ENCODE data around the gene CDC27. TPM values are rescaled to one million over a fixed set of nuclear protein-coding genes. Genes with fewer than 3 reads are reported as not detected.

CDC27 gene
- total RNA-seq, 2 experiments from 2014 or later = 74.3 to 164 TPM

DNA sequence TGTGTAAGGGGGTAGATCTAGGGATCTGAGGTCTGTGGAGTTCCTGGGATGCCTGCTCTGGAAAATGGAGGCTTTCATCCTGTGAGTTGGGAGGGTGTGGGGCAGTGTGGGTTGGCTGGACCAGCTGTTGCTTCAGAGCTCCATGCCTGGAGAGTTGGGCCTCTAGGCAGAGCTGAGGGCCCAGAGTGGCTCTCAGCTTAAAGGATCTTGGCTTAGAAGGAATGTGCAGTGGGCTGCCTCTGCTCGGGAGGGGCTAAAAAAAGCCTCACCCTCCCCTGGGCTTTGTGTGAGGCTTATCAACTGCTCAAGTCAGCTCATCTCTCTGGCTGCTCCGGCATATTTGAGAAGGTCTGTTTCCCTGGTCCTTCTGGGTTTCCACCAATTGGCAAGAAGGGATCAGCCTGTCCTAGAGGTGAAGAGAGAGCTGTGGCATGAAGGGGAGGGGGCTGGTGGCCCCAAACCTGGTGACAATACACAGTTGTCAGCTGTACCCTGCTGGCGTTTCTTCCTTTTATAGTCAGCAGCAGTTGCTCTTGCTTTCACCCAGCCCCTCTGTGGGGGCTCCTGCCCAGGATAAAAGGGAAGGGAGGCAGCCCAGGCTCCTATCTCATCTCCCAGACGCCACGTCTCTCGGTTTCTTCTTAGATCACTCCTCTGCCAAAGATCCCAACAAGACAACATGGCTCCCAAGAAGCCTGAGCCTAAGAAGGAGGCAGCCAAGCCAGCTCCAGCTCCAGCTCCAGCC, 19.8 kb upstream of the CDC27 start, which contains the start of gene MYL4:
TSS of gene MYL4 (plus strand) at position 605 of the 745 bp plus-strand sequence. CDS start at position 680, 75 bp downstream.
- H3K36me3 ChIP-seq (ENCODE audit: insufficient read depth, low read length) = no peaks in the 10 kb centered on the region
- H3K9me2 ChIP-seq (ENCODE audit: insufficient read depth, low read length) = no peaks in the 10 kb centered on the region
- H3K4me2 ChIP-seq (ENCODE audit: low read length) = peak within 1 kb of the TSS; percentile 80
- no peaks in the 10 kb centered on the region for H3K79me2 ChIP-seq (ENCODE audit: insufficient read depth, low read depth, low read length)
- H3K9me3 ChIP-seq (ENCODE audit: low read length) = no peaks in the 10 kb centered on the region
- H4K20me1 ChIP-seq (ENCODE audit: insufficient read depth, low read length) = no peaks in the 10 kb centered on the region
- CTCF ChIA-PET (ENCODE audit: unreplicated experiment) = interaction anchor here (0.6 to 1.2 kb wide), 2 partner anchors 8 to 18 kb away, joined by 3 read pairs; no protein-coding TSS in a partner anchor
- H3K27ac ChIP-seq (ENCODE audit: low read depth, low read length, poor library complexity, severe bottlenecking) = peak within 1 kb of the TSS; percentile 98
- POLR2A ChIA-PET = interaction anchor here (0.6 to 8.7 kb wide), 3 partner anchors 11 to 88 kb away, joined by 3 to 114 read pairs (median 5); partner anchors contain the start of gene CDC27
- peaks cover 70% of the 10 kb centered on the region for H3K4me1 ChIP-seq (ENCODE audit: insufficient read depth, low read length, poor library complexity, severe bottlenecking)
- BruUV-seq (replicated peaks) = no TSS peak
- intact Hi-C loops (cut with micrococcal nuclease; ENCODE audit: unreplicated experiment) = no loop called here
- TF ChIP-seq, protein P1, sequence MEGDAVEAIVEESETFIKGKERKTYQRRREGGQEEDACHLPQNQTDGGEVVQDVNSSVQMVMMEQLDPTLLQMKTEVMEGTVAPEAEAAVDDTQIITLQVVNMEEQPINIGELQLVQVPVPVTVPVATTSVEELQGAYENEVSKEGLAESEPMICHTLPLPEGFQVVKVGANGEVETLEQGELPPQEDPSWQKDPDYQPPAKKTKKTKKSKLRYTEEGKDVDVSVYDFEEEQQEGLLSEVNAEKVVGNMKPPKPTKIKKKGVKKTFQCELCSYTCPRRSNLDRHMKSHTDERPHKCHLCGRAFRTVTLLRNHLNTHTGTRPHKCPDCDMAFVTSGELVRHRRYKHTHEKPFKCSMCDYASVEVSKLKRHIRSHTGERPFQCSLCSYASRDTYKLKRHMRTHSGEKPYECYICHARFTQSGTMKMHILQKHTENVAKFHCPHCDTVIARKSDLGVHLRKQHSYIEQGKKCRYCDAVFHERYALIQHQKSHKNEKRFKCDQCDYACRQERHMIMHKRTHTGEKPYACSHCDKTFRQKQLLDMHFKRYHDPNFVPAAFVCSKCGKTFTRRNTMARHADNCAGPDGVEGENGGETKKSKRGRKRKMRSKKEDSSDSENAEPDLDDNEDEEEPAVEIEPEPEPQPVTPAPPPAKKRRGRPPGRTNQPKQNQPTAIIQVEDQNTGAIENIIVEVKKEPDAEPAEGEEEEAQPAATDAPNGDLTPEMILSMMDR (conservative IDR thresholded peaks at IDR 0.05; ENCODE audit: low read length) = no peak
- TF ChIP-seq EZH2phosphoT487 (IDR thresholded peaks at IDR 0.05; ENCODE audit: borderline replicate concordance, low read depth, low read length) = no peak
- DNase-seq (ENCODE audit: low spot score) = peak; percentile 16
- peak within 1 kb of the TSS; percentile 47 for H2AFZ ChIP-seq (ENCODE audit: low read length)
- peak within 1 kb of the TSS; percentile 28 for H3K4me3 ChIP-seq (ENCODE audit: low read depth, low read length, poor library complexity, severe bottlenecking)

DNA sequence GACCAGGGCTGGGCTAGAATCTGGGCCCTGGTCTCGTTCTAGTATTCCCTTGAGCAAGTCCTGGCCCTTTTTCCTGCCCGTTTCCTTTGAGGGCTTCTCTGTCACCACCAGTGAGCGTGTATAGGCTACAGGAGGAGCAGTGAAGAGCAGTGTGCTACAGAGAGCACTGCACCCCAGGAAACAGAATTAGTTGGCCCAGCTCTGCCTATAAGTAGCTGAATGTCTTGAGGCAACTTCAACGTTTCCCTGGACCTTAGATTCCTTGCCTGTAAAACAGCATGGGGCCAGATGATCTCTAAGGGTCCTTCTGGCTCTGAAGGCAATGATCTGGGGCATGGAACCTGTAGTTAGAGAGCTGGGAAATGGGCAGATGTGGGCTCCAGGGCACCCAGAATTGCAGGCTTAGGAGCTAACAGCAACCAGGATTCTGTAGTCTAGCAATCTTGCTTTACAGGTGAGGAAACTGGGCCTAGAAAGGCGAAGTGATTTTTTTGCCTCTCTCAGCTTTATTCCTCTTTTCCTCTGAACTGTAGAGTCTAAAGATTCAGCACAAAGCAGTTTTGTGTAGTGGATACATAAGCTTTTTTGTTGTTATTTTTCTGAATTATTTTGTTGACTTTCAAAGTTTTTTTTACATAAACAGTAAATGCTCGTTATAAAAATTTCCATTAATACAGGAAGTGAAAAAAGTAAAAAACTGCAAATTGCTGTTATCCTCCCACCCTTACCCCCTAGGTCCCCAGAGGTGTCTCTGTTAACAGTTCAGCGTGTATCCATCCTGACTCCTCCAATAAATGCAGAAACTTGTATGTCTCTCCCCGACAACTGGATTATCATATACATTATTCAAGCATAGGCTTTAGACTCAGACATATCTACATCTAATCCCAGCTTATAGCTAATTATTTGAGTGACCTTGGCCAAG, 18.3 kb upstream of the CDC27 start:
- H3K9me3 ChIP-seq (ENCODE audit: low read length) = peaks cover 7% of the 10 kb centered on the region; the same call in 1 of the 2 replicates
- H3K36me3 ChIP-seq (ENCODE audit: insufficient read depth, low read length) = 0 out of 2 replicates have a peak, but pooled peaks cover 3% of the 10 kb centered on the region
- POLR2A ChIA-PET = interaction anchor here (0.6 to 8.7 kb wide), 12 partner anchors 10 to 1461 kb away, joined by 3 to 114 read pairs (median 4); partner anchors contain the start of genes CDC27, EFCAB13 and KPNB1
- H3K4me3 ChIP-seq (ENCODE audit: low read depth, low read length, poor library complexity, severe bottlenecking) = peak overlapping the region; percentile 28
- TF ChIP-seq, protein P1 (conservative IDR thresholded peaks at IDR 0.05; ENCODE audit: low read length) = no peak
- no peak for TF ChIP-seq EZH2phosphoT487 (IDR thresholded peaks at IDR 0.05; ENCODE audit: borderline replicate concordance, low read depth, low read length)
- CTCF ChIA-PET (ENCODE audit: unreplicated experiment) = interaction anchor here (1.0 kb wide), 1 partner anchor 17 kb away, joined by 3 read pairs; no protein-coding TSS in a partner anchor
- BruUV-seq (replicated peaks) = no TSS peak
- no peaks in the 10 kb centered on the region for H3K9me2 ChIP-seq (ENCODE audit: insufficient read depth, low read length)
- no peaks in the 10 kb centered on the region for H4K20me1 ChIP-seq (ENCODE audit: insufficient read depth, low read length)
- DNase-seq (ENCODE audit: low spot score) = peak; percentile 53
- H2AFZ ChIP-seq (ENCODE audit: low read length) = peak overlapping the region; percentile 47
- peak overlapping the region; percentile 98 for H3K27ac ChIP-seq (ENCODE audit: low read depth, low read length, poor library complexity, severe bottlenecking)
- intact Hi-C loops (cut with micrococcal nuclease; ENCODE audit: unreplicated experiment) = no loop called here
- H3K4me1 ChIP-seq (ENCODE audit: insufficient read depth, low read length, poor library complexity, severe bottlenecking) = peaks cover 78% of the 10 kb centered on the region
- H3K4me2 ChIP-seq (ENCODE audit: low read length) = peak overlapping the region; percentile 80
- no peaks in the 10 kb centered on the region for H3K79me2 ChIP-seq (ENCODE audit: insufficient read depth, low read depth, low read length)

Measured in OCI-LY7 (cell line).